GM19455 (cell line): ENCODE results near the gene ZNF512.
A peak's percentile ranks its signal among the peaks of the same experiment; 100 is the strongest.
"Not testable (repeated sequence)": the region's sequence is repeated elsewhere in the genome, so short reads cannot be mapped to it uniquely, and the experiment has no call there.

Source experiments
- ATAC-seq: cut with Tn5 transposase; IDR thresholded peaks from one replicate; pipeline ENCODE4 v1.9.1; 2021; ENCODE audit not compliant: unreplicated experiment

ZNF512 gene

GRCh38 chr2:27582695-27583389 lies at the start of gene ZNF512:
ZNF512 (plus strand) TSS chr2:27583042; CDS start chr2:27583113, 71 bp downstream.
- ATAC-seq = peak; percentile 94

GRCh38 chr2:27537287-27537686 lies 45.6 kb upstream of the ZNF512 start:
- no peak for ATAC-seq

- not testable (repeated sequence) for ATAC-seq
These were observed 43.9 kb upstream of the ZNF512 start for GRCh38 chr2:27538839-27539450.

- not testable (repeated sequence) for ATAC-seq
These were observed 43.2 kb upstream of the ZNF512 start for GRCh38 chr2:27539649-27540048.

- no peak for ATAC-seq
These were observed 38.6 kb upstream of the ZNF512 start for GRCh38 chr2:27544143-27544821.

GRCh38 chr2:27545348-27546141 lies 37.3 kb upstream of the ZNF512 start:
- no peak for ATAC-seq

GRCh38 chr2:27549303-27549702 lies 33.5 kb upstream of the ZNF512 start:
- ATAC-seq = no peak

- no peak for ATAC-seq
These were observed 31.3 kb upstream of the ZNF512 start for GRCh38 chr2:27551514-27551913.

GRCh38 chr2:27552941-27553340 lies 29.9 kb upstream of the ZNF512 start:
- no peak for ATAC-seq

- ATAC-seq = not testable (repeated sequence)
These were observed 28.4 kb upstream of the ZNF512 start for GRCh38 chr2:27554451-27554850.

GRCh38 chr2:27559228-27559627 lies 23.6 kb upstream of the ZNF512 start:
- ATAC-seq = no peak

- no peak for ATAC-seq
These were observed 21.8 kb upstream of the ZNF512 start for GRCh38 chr2:27561060-27561459.

GRCh38 chr2:27566628-27567027 lies 16.2 kb upstream of the ZNF512 start:
- no peak for ATAC-seq

GRCh38 chr2:27569398-27569797 lies 13.4 kb upstream of the ZNF512 start:
- no peak for ATAC-seq

GRCh38 chr2:27571197-27571596 lies 11.6 kb upstream of the ZNF512 start:
- ATAC-seq = no peak

GRCh38 chr2:27571681-27572080 lies 11.2 kb upstream of the ZNF512 start:
- ATAC-seq = no peak

GRCh38 chr2:27572439-27572838 lies 10.4 kb upstream of the ZNF512 start:
- ATAC-seq = no peak

- ATAC-seq = no peak
These were observed 9.8 kb upstream of the ZNF512 start for GRCh38 chr2:27572998-27573429.

GRCh38 chr2:27573452-27573851 lies 9.4 kb upstream of the ZNF512 start:
- ATAC-seq = no peak

GRCh38 chr2:27581417-27582128 lies 1.3 kb upstream of the ZNF512 start:
- ATAC-seq = no peak
